Stimulated activated CD4-positive, alpha-beta T cell treated with anti-CD3 and anti-CD28 coated beads, Interleukin-15, amount 100 ng/mL, for 48 hours (primary cell): Measurements from ENCODE around the gene RHOT1.
"Not testable (repeated sequence)": the region's sequence is repeated elsewhere in the genome, so short reads cannot be mapped to it uniquely, and the experiment has no call there.

Experiments used
- DNase-seq, 2 donors: peaks; one replicate each; pipeline ENCODE4 v3.0.0-alpha.2; 2020; ENCODE audit warnings: low read depth in 2 of 2

RHOT1 gene

GRCh38 chr17:32159586-32160438, 17.5 kb downstream of the RHOT1 start:
- no peak for DNase-seq

DNA sequence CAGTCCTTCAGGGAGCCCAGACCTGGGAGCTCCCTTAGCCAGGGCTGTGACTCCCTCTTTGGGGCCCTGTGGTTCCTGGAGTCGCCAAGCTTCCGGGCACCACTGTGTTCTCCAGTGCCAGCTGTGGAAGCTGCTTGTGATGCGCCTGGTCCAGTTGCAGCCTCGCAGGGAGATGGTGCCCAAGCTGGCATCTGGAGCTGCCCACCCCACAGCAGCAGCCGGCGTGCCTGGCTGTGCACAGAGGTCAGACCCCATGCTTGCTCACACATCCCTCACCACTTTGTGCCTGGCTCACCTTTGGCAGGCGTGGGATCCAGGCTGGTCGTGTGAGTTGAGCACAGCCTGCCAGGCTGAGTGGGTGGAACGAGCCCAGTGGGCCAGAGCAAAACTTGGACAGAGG, 18.2 kb downstream of the RHOT1 start:
- no peak for DNase-seq

GRCh38 chr17:32161029-32161428, 18.7 kb downstream of the RHOT1 start:
- DNase-seq = no peak

DNA sequence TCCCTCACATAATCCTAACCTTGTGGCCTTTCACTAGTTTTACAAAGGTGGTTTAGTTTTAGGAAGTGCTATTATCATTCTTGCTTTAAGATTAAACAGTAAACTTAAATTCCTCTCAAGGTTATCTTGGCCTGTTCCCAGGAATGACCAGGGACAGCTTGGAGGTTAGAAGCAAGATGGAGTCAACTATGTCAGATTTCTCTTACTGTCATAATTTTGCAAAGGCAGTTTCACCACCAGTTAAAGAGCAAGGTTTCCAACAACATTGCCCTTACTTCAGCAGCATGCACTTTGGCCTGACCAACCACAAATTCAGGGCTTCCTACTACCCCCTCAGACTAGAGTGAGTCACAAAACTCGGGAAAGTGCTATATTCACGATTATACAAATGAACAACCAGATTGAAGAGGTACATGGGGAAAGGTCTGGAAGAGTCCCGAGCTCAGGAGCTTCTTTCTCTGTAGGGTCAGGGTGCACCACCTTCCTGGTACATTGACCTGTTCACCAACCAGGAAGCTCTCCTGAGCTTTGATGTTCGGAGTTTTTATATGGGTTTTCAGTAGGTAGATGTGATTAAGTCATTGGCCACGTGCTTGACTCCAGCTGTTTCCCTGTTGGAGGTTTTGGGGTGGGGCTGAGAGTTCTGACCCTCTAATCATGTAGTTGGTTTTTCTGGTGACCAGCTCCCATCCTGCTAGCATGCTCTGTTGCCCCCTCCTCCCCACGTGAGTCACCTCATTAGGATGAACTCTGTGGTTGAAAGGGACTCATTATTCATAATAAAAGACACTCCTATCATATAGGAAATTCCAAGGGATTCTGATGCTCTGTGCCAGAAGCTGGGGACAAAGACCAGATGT, 19.4 kb downstream of the RHOT1 start:
- no peak for DNase-seq

- no peak for DNase-seq
Measured at GRCh38 chr17:32174889-32175288, 32.6 kb downstream of the RHOT1 start.

DNA sequence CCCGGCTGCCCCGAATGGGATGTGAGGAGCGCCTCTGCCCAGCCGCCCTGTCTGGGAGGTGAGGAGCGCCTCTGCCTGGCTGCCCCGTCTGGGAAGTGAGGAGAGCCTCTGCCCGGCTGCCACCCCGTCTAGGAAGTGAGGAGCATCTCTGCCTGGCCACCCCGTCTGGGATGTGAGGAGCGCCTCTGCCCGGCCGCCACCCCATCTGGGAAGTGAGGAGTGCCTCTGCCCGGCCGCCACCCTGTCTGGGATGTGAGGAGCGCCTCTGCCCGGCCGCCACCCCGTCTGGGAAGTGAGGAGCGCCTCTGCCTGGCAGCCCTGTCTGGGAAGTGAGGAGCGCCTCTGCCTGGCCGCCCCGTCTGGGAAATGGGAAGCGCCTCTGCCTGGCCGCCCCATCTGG, 36.4 kb downstream of the RHOT1 start:
- not testable (repeated sequence) for DNase-seq

GRCh38 chr17:32179103-32179502, 36.8 kb downstream of the RHOT1 start:
- DNase-seq = not testable (repeated sequence)

DNA sequence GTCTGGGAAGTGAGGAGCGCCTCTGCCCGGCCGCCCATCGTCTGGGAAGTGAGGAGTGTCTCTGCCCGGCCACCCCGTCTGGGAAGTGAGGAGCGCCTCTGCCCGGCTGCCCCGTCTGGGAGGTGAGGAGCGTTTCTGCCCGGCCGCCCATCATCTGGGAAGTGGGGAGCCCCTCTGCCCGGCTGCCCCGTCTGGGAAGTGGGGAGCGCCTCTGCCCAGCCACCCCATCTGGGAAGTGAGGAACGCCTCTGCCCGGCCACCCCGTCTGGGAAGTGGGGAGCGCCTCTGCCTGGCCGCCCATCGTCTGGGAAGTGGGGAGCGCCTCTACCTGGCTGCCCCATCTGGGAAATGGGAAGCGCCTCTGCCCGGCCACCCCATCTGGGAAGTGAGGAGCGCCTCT, 37.2 kb downstream of the RHOT1 start:
- DNase-seq = not testable (repeated sequence)

DNA sequence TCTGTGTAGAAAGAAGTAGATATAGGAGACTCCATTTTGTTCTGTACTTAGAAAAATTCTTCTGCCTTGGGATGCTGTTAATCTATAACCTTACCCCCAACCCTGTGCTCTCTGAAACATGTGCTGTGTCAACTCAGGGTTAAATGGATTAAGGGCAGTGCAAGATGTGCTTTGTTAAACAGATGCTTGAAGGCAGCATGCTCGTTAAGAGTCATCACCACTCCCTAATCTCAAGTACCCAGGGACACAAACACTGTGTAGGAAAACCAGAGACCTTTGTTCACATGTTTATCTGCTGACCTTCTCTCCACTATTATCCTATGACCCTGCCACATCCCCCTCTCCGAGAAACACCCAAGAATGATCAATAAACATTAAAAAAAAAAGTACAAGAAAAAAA, 38.0 kb downstream of the RHOT1 start:
- DNase-seq = not testable (repeated sequence)

DNA sequence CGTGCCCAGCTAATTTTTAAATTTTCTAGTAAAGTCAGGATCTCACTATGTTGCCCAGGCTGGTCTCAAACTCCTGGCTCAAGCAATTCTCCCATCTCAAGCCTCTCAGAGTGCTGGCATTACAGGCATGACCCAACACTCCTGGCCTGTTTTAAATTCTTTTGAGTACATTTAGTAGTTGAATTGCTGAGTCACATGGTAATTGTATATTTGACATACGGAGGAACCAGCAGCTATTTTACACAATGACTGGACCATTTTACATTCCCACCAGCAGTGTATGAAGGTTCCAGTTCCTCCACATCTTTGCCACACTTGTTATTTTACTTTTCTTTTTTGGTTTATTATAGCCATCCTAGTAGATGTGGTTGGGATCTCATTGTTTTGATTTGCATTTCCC, 43.6 kb downstream of the RHOT1 start:
- no peak for DNase-seq

DNA sequence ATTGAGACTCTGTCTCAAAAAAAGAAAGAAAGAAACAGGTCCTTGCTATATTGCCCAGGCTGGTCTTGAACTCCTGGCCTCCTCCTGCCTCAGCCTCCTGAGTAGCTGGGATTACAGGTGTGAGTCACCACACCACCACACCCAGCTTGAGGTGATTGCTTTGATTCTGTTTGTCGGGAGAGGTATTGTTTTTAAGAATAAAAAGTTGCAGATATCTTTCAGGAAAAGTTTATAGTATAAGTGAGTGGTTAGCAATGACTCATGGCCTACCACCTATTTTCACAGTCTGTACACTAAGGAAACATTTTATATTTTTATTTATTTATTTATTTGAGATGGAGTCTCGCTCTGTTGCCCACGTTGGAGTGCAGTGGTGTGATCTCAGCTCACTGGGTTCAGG, 45.0 kb downstream of the RHOT1 start:
- no peak for DNase-seq

DNA sequence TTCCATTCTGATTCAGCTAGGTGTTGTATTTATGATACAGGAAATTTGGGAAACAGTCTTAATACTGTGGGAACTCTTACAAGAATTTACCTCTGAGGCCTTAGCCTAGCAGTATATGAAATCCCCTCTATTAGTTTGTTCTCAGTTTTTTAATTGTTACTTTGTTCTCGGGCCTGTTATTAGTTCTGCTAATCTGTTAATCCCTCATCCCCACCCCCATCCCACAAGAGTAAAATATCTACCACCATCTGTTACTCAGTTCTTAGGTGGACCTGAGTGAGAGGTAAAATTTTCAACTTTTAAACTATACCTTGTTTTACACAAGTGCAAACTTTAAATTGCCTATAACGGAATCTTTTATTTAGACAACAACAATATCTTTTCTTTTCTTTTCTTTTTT, 47.0 kb downstream of the RHOT1 start:
- no peak for DNase-seq

- no peak for DNase-seq
Measured at GRCh38 chr17:32191306-32191705, 49.0 kb downstream of the RHOT1 start.

DNA sequence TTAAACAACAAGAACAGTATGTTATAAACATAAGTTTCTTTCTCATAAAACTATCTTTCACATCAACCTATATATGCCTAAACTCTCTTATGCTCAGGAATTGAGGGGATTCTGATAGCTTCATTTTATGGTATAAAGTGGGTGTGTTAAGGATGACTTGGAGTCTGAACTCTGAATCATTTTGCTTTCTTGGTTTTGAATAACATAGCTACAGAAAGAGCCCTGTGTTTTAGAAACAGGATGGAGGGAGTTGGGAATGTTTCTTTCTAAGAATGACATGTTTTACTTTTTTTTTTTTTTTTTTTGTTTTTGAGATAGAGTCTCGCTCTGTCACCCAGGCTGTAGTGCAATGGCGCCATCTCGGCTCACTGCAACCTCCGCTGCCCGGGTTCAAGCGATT, 50.1 kb downstream of the RHOT1 start:
- no peak for DNase-seq

DNA sequence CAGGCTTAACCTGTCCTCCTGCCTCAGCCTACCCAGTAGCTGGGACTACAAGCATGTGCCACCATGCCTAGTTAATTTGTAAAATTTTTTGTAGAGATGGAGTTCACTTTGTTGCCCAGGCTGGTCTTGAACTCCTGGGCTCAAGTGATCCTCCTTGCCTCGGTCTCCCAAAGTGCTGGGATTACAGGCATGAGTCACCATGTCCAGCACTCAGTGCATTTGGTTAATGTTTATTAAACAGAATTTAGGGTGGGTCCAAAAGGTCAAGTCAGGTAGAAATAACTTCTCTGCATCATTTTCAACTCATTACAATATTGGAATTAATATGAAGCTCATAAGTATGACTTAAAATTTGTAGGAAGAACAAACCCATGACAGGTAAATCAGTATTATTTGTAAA, 55.7 kb downstream of the RHOT1 start:
- DNase-seq = no peak

GRCh38 chr17:32206861-32207260, 64.6 kb downstream of the RHOT1 start:
- DNase-seq = no peak

DNA sequence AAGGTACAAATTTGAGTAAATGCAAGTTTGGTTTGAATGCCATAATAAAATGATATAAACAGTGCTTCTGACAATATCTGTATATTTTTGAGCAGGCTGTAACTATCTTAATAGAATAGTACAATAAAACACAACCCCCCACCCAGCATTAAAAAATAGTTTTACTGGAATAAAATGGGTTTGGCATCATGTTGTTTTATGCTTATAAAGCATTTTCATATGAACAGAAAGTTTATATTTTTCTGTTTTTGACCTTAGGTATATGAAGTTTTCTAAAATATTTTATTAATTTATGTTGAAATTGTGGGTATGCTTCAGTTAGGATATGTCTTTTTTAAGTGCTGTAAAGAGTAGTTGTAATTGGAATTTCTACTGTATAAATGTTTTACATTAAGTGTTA, 66.1 kb downstream of the RHOT1 start:
- DNase-seq = no peak

- DNase-seq = no peak
Measured at GRCh38 chr17:32209608-32210007, 67.3 kb downstream of the RHOT1 start.

GRCh38 chr17:32211671-32212070, 69.4 kb downstream of the RHOT1 start:
- no peak for DNase-seq

DNA sequence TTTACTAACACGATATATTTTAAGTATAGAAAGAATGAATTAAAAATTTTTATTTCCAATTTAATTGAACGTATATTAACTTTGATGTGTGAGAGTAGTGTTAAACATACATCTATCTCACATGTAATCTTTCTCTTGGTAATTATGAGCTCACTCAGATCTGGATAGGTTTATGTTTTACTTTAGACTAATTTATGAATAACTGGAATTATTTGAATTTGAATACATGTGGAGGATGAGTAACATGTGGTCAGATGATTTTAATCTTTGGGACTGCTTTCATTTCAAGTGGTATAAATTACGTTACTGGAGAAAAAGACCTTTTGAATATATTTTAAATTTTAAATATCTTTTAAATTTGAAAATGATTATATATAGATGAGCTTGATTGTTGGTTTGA, 73.4 kb downstream of the RHOT1 start:
- DNase-seq = no peak

DNA sequence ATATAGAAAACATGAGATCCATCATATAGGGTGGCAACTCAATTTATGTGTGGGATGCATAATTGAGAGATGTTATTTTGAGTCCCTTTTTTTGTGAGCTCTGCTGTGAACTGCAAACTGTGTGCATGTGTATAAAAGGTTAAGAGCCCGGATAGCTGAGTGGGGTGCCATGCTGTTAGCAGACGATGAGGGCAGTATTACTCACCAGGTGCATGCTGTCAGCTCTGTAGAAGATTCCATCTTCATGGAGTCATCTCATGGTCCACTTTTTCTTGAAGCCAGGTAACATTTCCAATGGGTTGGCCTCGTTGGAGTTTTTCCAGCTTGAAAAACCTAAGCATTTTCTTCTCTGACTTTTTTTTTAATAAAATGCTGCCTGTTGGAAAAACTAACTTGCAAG, 80.3 kb downstream of the RHOT1 start:
- DNase-seq = no peak

GRCh38 chr17:32223703-32224102, 81.4 kb downstream of the RHOT1 start:
- no peak for DNase-seq

- no peak for DNase-seq
Measured at GRCh38 chr17:32226886-32227285, 84.6 kb downstream of the RHOT1 start.
